Urinary bladder (tissue), 4 donors: ENCODE data around the gene FBXO33. TPM values are rescaled to one million over a fixed set of nuclear protein-coding genes. Genes with fewer than 3 reads are reported as not detected.
"Not testable (repeated sequence)": the region's sequence is repeated elsewhere in the genome, so short reads cannot be mapped to it uniquely, and the experiment has no call there.

Experiments used
- DNase-seq: peaks from one replicate; pipeline ENCODE4 v3.0.0-alpha.2; 2015; ENCODE audit errors: extremely low spot score
- H3K27ac ChIP-seq: one replicate; pipeline ENCODE4 v1.5.1; 2013; ENCODE audit warnings: low read depth, mild to moderate bottlenecking, moderate library complexity
- H3K36me3 ChIP-seq: one replicate; pipeline ENCODE4 v1.6.1; 2013; ENCODE audit warnings: mild to moderate bottlenecking, moderate library complexity; ENCODE audit not compliant: insufficient read depth
- H3K4me1 ChIP-seq: one replicate; pipeline ENCODE4 v1.6.1; 2013; ENCODE audit warnings: mild to moderate bottlenecking, moderate library complexity; ENCODE audit not compliant: insufficient read depth
- H3K4me3 ChIP-seq: one replicate; pipeline ENCODE4 v1.5.1; 2013; ENCODE audit warnings: low read depth, low read length
- WGBS: extraction: QIAGEN DNeasy Blood & Tissue Kit; methylation state at CpG from one replicate; pipeline ENCODE4 v1.1.7; 2013; 5-methylcytosine and 5-hydroxymethylcytosine counted together
- polyA plus RNA-seq: library from polyadenylated mRNA; stranded (reverse); fragments of 200-250 nt; gene quantifications from one replicate; pipeline ENCODE4 v1.2.3, GENCODE V29; 2013
- total RNA-seq: library from RNA; depleted of rRNA; stranded (reverse); fragments of >200 nt; gene quantifications from one replicate; pipeline ENCODE4 v1.2.3, GENCODE V29; 2014
- donor health status: healthy with polysubstance abuse.
- donor health status: healthy.

The FBXO33 gene
- total and polyA plus RNA-seq, 2 donors, result 6.8 to 16.6 TPM

GRCh38 chr14:39374851-39375250, 57.4 kb downstream of the FBXO33 start:
- DNase-seq, result no peak
- Histone ChIP-seq H3K27ac (no peak overlapping the region), H3K4me1 (no peaks in the 10 kb centered on the region), H3K36me3 (no peaks in the 10 kb centered on the region), H3K4me3 (no peak overlapping the region)

GRCh38 chr14:39372656-39373055, 59.6 kb downstream of the FBXO33 start:
- no peaks in the 10 kb centered on the region for H3K36me3 ChIP-seq
- DNase-seq, result no peak
- no peak overlapping the region for H3K27ac ChIP-seq
- no peaks in the 10 kb centered on the region for H3K4me1 ChIP-seq
- WGBS, result 96% methylated on average over 1 of the region's 1 CpG
- H3K4me3 ChIP-seq, result no peak overlapping the region

- H3K27ac ChIP-seq, result no peak overlapping the region
- H3K4me3 ChIP-seq, result no peak overlapping the region
- H3K36me3 ChIP-seq, result no peaks in the 10 kb centered on the region
- DNase-seq, result no peak
- H3K4me1 ChIP-seq, result no peaks in the 10 kb centered on the region
- WGBS, result 92% methylated on average over 12 of the region's 12 CpGs
Measured at GRCh38 chr14:39370415-39370814, 61.8 kb downstream of the FBXO33 start.

- 87% methylated on average over 2 of the region's 2 CpGs for WGBS
- Histone ChIP-seq H3K4me3 (no peak overlapping the region), H3K36me3 (no peaks in the 10 kb centered on the region), H3K27ac (no peak overlapping the region), H3K4me1 (no peaks in the 10 kb centered on the region)
- DNase-seq, result no peak
Measured at GRCh38 chr14:39369029-39369428, 63.2 kb downstream of the FBXO33 start.

GRCh38 chr14:39368261-39368959, 63.8 kb downstream of the FBXO33 start:
- Histone ChIP-seq H3K4me3 (no peak overlapping the region), H3K27ac (no peak overlapping the region), H3K36me3 (peaks cover under 1% of the 10 kb centered on the region), H3K4me1 (no peaks in the 10 kb centered on the region)
- DNase-seq, result peak; percentile 42
- WGBS, result 51% methylated on average over 4 of the region's 4 CpGs

- 77% methylated on average over 2 of the region's 2 CpGs for WGBS
- H3K4me1 ChIP-seq, result no peaks in the 10 kb centered on the region
- DNase-seq, result no peak
- H3K36me3 ChIP-seq, result peaks cover 2% of the 10 kb centered on the region
- no peak overlapping the region for H3K27ac ChIP-seq
- H3K4me3 ChIP-seq, result no peak overlapping the region
Measured at GRCh38 chr14:39367387-39367751, 64.9 kb downstream of the FBXO33 start.

DNA sequence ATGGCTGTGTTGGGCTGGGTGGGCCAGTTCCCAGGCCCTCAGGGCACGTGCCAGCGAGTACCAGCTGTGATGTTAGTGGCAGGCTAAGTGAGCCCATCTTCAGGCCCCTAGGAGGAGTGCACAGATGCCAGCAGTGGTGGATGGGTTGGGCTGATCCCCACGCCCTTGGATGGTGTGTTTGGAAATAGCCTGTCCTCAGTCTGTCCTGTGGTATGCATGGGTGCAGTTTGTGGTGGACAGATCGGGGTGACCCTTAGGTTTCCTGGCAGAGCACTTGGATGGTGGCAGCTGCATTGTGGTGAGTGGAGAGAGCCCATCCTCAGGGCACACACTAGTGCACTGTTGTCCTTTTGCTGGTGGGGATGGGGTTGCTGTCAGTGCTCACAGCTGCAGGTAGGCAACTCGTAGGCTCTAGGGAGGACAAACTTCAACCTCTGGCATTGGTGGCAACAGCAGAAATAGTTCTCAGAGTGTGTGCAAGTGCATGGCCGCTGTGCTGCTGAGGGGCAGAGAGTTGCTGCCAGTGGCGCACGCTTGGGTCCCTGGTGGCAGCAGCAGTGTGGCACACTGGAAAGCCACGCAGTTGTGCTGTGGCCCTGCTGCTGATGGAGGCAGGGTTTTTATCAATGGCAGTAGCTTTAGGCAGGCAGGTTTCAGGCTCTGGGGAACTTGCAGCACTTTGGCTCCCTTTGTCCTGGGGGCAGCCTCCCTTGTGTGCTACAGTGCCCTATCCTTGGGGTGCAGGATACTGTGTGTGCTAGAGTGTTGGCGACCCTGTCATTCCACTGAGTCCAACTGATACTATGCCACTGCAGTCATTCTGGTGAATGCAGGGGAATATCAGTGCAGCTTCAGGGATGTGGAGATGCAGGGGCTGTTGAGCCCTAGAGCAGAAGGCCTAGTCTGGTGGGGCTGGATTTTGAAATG, 65.5 kb downstream of the FBXO33 start:
- DNase-seq, result no peak
- no peak overlapping the region for H3K27ac ChIP-seq
- peaks cover 2% of the 10 kb centered on the region for H3K36me3 ChIP-seq
- WGBS, result 95% methylated on average over 10 of the region's 10 CpGs
- H3K4me3 ChIP-seq, result no peak overlapping the region
- no peaks in the 10 kb centered on the region for H3K4me1 ChIP-seq

- no peaks in the 10 kb centered on the region for H3K4me1 ChIP-seq
- peaks cover 2% of the 10 kb centered on the region for H3K36me3 ChIP-seq
- 98% methylated on average over 1 of the region's 1 CpG for WGBS
- no peak overlapping the region for H3K4me3 ChIP-seq
- H3K27ac ChIP-seq, result no peak overlapping the region
- no peak for DNase-seq
Measured at GRCh38 chr14:39365354-39365753, 66.9 kb downstream of the FBXO33 start.

- Histone ChIP-seq H3K36me3 (peaks cover 2% of the 10 kb centered on the region), H3K4me1 (no peaks in the 10 kb centered on the region), H3K4me3 (no peak overlapping the region), H3K27ac (no peak overlapping the region)
- 97% methylated on average over 1 of the region's 1 CpG for WGBS
- DNase-seq, result no peak
Measured at GRCh38 chr14:39364509-39364908, 67.7 kb downstream of the FBXO33 start.

GRCh38 chr14:39361556-39361955, 70.7 kb downstream of the FBXO33 start:
- not testable (repeated sequence) for DNase-seq, H3K4me1 ChIP-seq, H3K36me3 ChIP-seq, H3K4me3 ChIP-seq, H3K27ac ChIP-seq
- WGBS, result 69% methylated on average over 5 of the region's 5 CpGs

- Histone ChIP-seq H3K4me1 (no peaks in the 10 kb centered on the region), H3K4me3 (no peak overlapping the region), H3K36me3 (peaks cover 2% of the 10 kb centered on the region), H3K27ac (no peak overlapping the region)
- no peak for DNase-seq
Measured at GRCh38 chr14:39360316-39360715, 71.9 kb downstream of the FBXO33 start.

GRCh38 chr14:39359069-39359468, 73.2 kb downstream of the FBXO33 start:
- H3K27ac ChIP-seq, H3K4me3 ChIP-seq, H3K36me3 ChIP-seq, H3K4me1 ChIP-seq, DNase-seq: not testable (repeated sequence)
- 93% methylated on average over 10 of the region's 10 CpGs for WGBS

- no peak overlapping the region for H3K27ac ChIP-seq
- no peaks in the 10 kb centered on the region for H3K4me1 ChIP-seq
- 93% methylated on average over 9 of the region's 9 CpGs for WGBS
- H3K36me3 ChIP-seq, result no peaks in the 10 kb centered on the region
- DNase-seq, result no peak
- H3K4me3 ChIP-seq, result no peak overlapping the region
Measured at GRCh38 chr14:39351708-39352107, 80.5 kb downstream of the FBXO33 start.

- H3K36me3 ChIP-seq, result no peaks in the 10 kb centered on the region
- 87% methylated on average over 3 of the region's 3 CpGs for WGBS
Measured at GRCh38 chr14:39350866-39351265, 81.4 kb downstream of the FBXO33 start.

More at GRCh38 chr14:39350866-39351265, 81.4 kb downstream of the FBXO33 start:
- Histone ChIP-seq H3K27ac (no peak overlapping the region), H3K4me3 (no peak overlapping the region), H3K4me1 (no peaks in the 10 kb centered on the region)
- no peak for DNase-seq
